Prostate gland (tissue), 2 donors: Measurements from ENCODE around the gene ZSWIM6.

ENCODE experiments used
- CTCF ChIP-seq, 4 experiments: fragments of 200-600 bp in 2 of 4; fragments of 450-650 bp in 2 of 4; sonication (generic) in 2 of 4; IDR thresholded peaks; 1 replicate in 3 of 4; 2 replicates in 1 of 4; pipeline ENCODE4 v1.5.1; 2016 to 2019; ENCODE audit warnings: antibody characterized with exemption in 4 of 4, mild to moderate bottlenecking in 2 of 4, moderate library complexity in 2 of 4
- POLR2A ChIP-seq: fragments of 450-650 bp; IDR thresholded peaks from one replicate; pipeline ENCODE4 v1.6.1; 2016; ENCODE audit warnings: antibody characterized with exemption, mild to moderate bottlenecking

GRCh38 chr5:61363401-61364114 is 31.5 kb downstream of the ZSWIM6 start:
- TF ChIP-seq CTCF (IDR thresholded peaks at IDR 0.05) (no peak), POLR2A (no peak)
